Lower lobe of right lung (tissue), 2 donors: ENCODE measurements around the gene MDFIC2. TPM values are rescaled to one million over a fixed set of nuclear protein-coding genes. Genes with fewer than 3 reads are reported as not detected.

ENCODE experiments used
- ATAC-seq, 2 donors: fragments of 200-7000 bp; cut with Tn5 transposase; one replicate each; pipeline ENCODE4 v1.9.1; 2020 to 2022; ENCODE audit warnings: mild to moderate bottlenecking in 2 of 2, moderate library complexity in 2 of 2
- DNase-seq: peaks from one replicate; pipeline ENCODE4 v3.0.0-alpha.2; 2020
- H3K27ac ChIP-seq: fragments of 200-600 bp; one replicate; pipeline ENCODE4 v1.8.0; 2022
- H3K27me3 ChIP-seq: fragments of 200-600 bp; one replicate; pipeline ENCODE4 v1.8.0; 2022; ENCODE audit warnings: low read depth
- H3K36me3 ChIP-seq: fragments of 200-600 bp; one replicate; pipeline ENCODE4 v1.8.0; 2022; ENCODE audit warnings: mild to moderate bottlenecking
- H3K4me1 ChIP-seq: fragments of 200-600 bp; one replicate; pipeline ENCODE4 v1.8.0; 2022
- H3K4me3 ChIP-seq: fragments of 200-600 bp; one replicate; pipeline ENCODE4 v1.8.0; 2022; ENCODE audit warnings: mild to moderate bottlenecking
- H3K9me3 ChIP-seq: fragments of 200-600 bp; one replicate; pipeline ENCODE4 v1.8.0; 2022
- intact Hi-C: fragments of 100-400 bp; cut with DNase I; formaldehyde crosslinking; loops from one replicate; pipeline ENCODE4 v1.11.0; 2022
- total RNA-seq: library from RNA; stranded (reverse); fragmentation: NEBNext Ultra II Directional; extraction: Animal tissue kit (Norgen Biotek cat#: 25700); gene quantifications from one replicate; pipeline ENCODE4 v1.2.1, GENCODE V29; 2021
- TF ChIP-seq, protein P1 (sequence below): fragments of 200-600 bp; IDR thresholded peaks from one replicate; pipeline ENCODE4 v1.8.0; 2022; ENCODE audit warnings: antibody characterized with exemption, mild to moderate bottlenecking
- donor health status: DM: no; HTN: yes; CAD: no; lungs with severe emphysema.

MDFIC2 gene
- total RNA-seq, 1 donor from 2014 or later = not detected

DNA sequence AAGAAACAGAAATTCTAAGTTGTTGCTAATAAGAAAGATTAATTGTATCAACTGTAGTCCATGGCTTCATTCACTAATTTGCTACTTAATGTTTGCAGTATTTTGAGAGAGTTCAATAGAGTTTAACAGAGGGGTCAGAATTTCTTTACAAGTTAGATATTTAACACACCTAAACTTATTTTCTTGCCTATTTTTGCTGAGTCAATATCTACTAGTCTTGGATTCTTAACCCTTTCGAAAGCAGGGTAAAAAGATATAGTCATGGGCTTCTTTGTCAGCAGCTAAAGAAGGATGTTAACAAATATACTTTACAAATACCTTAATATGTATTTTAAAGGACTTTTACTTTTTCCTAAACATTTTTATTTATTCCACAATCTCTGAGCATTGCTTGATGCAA, 155.6 kb downstream of the MDFIC2 start:
- H3K9me3 ChIP-seq = no peaks in the 10 kb centered on the region
- no peak overlapping the region for H3K4me3 ChIP-seq
- no peaks in the 10 kb centered on the region for H3K27me3 ChIP-seq
- H3K36me3 ChIP-seq = no peaks in the 10 kb centered on the region
- intact Hi-C loops = no loop called here
- no peak overlapping the region for H3K27ac ChIP-seq
- no peak for DNase-seq
- no peaks in the 10 kb centered on the region for H3K4me1 ChIP-seq
- TF ChIP-seq, protein P1, sequence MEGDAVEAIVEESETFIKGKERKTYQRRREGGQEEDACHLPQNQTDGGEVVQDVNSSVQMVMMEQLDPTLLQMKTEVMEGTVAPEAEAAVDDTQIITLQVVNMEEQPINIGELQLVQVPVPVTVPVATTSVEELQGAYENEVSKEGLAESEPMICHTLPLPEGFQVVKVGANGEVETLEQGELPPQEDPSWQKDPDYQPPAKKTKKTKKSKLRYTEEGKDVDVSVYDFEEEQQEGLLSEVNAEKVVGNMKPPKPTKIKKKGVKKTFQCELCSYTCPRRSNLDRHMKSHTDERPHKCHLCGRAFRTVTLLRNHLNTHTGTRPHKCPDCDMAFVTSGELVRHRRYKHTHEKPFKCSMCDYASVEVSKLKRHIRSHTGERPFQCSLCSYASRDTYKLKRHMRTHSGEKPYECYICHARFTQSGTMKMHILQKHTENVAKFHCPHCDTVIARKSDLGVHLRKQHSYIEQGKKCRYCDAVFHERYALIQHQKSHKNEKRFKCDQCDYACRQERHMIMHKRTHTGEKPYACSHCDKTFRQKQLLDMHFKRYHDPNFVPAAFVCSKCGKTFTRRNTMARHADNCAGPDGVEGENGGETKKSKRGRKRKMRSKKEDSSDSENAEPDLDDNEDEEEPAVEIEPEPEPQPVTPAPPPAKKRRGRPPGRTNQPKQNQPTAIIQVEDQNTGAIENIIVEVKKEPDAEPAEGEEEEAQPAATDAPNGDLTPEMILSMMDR = no peak
- ATAC-seq = no peak

DNA sequence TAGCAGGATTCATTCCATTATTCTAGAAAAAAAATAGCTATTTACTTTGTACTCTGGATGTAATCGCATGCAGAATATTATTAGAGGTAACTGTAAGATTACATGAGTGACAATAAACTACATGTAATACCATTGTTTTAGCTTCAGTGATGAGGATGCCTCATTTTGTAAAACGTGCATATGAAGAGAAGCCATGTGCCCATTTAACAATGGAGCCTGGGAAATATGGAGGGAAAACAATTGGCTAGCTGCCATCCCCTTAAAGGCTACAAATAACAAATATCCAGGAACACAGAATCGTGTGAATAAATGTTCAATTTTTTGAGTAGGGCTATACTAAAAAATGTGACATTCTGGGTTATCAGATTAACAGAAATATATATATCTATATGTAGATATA, 161.8 kb downstream of the MDFIC2 start:
- Histone ChIP-seq H3K4me3 (no peak overlapping the region), H3K36me3 (no peaks in the 10 kb centered on the region), H3K9me3 (no peaks in the 10 kb centered on the region), H3K4me1 (no peaks in the 10 kb centered on the region), H3K27me3 (no peaks in the 10 kb centered on the region), H3K27ac (no peak overlapping the region)
- TF ChIP-seq, protein P1 = no peak
- ATAC-seq = no peak
- no peak for DNase-seq
- intact Hi-C loops = no loop called here

DNA sequence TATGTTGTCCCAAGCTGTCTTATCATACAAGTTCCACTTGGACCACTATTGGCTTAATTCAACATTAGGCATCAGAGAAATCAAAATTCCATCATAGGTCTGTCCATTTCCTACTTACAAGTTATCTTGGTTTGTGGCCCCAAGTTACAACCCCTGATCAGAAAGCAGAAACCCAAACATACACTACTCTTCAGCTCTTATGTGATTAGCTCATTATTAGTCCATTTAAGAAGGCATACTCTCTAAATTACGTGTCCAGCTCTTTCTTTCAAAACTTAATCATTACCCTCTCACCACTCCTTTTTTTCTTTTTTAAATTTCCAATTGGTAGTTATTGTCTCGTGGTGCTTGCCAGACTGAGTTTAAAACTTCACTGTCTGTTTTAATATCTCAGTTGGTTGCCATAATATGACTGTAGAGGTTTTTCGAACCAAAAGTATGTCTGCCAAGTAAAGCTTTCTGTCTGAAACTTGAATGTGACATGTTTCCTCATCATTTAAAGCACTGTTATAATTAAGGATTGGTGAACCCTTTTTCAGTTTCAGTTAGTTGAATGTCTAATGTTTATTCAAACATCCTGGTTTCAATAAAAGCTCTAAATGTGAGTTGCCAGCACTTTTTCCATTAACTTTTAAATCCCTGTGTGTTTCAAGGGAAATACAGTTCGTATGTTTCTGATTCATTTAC, 162.6 kb downstream of the MDFIC2 start:
- TF ChIP-seq, protein P1 = no peak
- no peak overlapping the region for H3K27ac ChIP-seq
- no peaks in the 10 kb centered on the region for H3K27me3 ChIP-seq
- no peak overlapping the region for H3K4me3 ChIP-seq
- H3K9me3 ChIP-seq = no peaks in the 10 kb centered on the region
- no peaks in the 10 kb centered on the region for H3K4me1 ChIP-seq
- H3K36me3 ChIP-seq = no peaks in the 10 kb centered on the region
- no peak for ATAC-seq
- intact Hi-C loops = no loop called here
- DNase-seq = no peak
